GM21529 (cell line): ENCODE measurements around the gene EP300.
"Not testable (repeated sequence)": the region's sequence is repeated elsewhere in the genome, so short reads cannot be mapped to it uniquely, and the experiment has no call there.

Source experiments
- ATAC-seq: cut with Tn5 transposase; IDR thresholded peaks from one replicate; pipeline ENCODE4 v1.9.1; 2021; ENCODE audit not compliant: unreplicated experiment

Gene EP300

GRCh38 chr22:41092023-41092817 lies at the start of gene EP300:
EP300 (plus strand) TSS chr22:41092592; CDS start chr22:41093005, 413 bp downstream.
- peak; percentile 41 for ATAC-seq

- no peak for ATAC-seq
These were observed 48.7 kb upstream of the EP300 start for GRCh38 chr22:41043722-41044121.

DNA sequence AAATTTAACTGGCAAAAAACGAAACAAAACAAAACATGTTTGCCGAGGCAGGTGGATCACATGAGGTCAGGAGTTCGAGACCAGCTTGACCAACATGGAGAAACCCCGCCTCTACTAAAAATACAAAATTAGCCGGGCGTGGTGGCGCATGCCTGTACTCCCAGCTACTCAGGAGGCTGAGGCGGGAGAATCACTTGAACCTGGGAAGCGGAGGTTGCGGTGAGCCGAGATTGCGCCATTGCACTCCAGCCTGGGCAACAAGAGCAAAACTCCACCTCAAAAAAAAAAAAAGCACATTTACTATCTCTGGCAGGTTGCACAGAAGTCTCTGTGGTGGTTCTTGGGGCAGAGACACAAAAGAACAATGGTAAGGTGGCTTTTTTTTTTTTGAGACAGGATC lies 46.8 kb upstream of the EP300 start:
- not testable (repeated sequence) for ATAC-seq

- no peak for ATAC-seq
These were observed 44.6 kb upstream of the EP300 start for GRCh38 chr22:41047801-41048211.

GRCh38 chr22:41048345-41048744 lies 44.0 kb upstream of the EP300 start:
- ATAC-seq, result not testable (repeated sequence)

- no peak for ATAC-seq
These were observed 43.3 kb upstream of the EP300 start for GRCh38 chr22:41048791-41049717.

- not testable (repeated sequence) for ATAC-seq
These were observed 42.6 kb upstream of the EP300 start for GRCh38 chr22:41049795-41050194.

DNA sequence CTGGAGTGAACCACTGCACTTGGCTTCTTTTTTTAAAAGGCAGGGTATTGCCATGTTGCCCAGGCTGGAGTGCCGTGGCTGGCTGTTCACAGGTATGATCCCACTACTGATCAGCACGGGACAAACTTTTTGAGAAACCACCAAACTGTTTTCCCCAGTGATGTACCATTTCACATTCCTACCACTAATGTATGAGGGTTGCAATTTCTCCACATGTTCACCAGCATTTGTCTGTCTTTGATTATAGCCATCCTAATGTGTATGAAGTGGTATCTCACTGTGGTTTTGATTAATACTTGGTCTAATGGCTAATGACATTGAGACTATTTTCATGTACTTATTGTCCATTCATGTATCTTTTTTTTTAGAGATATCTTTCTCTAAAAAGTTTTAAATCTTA lies 41.5 kb upstream of the EP300 start:
- no peak for ATAC-seq

DNA sequence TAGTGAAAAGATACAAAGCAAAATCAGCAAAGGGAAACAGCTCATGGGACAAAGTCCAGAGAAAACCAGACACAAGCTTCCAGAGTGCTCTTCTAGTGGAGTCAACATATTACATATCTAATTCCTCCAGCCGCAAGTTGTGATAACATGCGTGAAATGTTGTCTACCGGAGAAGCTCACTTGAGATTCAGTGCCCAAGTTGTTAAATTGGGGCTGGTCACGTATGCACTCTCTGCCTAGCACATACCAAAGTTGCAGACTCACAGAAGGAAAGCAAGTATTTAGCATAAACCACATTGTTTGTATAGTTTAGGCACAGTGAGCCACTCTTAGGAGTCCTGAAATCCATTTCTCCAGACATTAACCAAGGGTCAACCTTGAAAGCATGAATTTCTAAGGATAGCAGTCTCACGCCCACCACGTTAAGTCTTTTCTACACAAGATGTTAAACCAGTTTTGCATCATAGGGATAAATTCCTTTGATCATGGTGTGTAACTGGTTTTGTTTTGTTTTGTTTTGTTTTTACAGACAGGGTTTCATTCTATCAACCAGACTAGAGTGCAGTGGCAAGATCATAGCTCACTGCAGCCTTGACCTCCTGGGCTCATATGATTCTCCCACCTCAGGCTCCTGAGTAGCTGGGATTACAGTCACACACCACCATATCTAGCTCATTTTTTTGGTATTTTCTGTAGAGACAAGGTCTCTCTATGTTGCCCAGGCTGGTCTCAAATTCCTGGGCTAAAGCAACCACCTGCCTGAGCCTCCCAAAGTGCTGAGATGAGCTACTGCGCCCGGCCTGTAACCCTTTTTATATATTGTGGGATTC lies 39.5 kb upstream of the EP300 start:
- ATAC-seq, result no peak

- ATAC-seq, result no peak
These were observed 35.3 kb upstream of the EP300 start for GRCh38 chr22:41057076-41057475.

GRCh38 chr22:41062146-41062545 lies 30.2 kb upstream of the EP300 start:
- no peak for ATAC-seq

- not testable (repeated sequence) for ATAC-seq
These were observed 28.1 kb upstream of the EP300 start for GRCh38 chr22:41064326-41064725.

- ATAC-seq, result not testable (repeated sequence)
These were observed 26.1 kb upstream of the EP300 start for GRCh38 chr22:41066341-41066740.

GRCh38 chr22:41067968-41068367 lies 24.4 kb upstream of the EP300 start:
- not testable (repeated sequence) for ATAC-seq

- ATAC-seq, result no peak
These were observed 21.6 kb upstream of the EP300 start for GRCh38 chr22:41070665-41071331.

GRCh38 chr22:41074061-41074460 lies 18.3 kb upstream of the EP300 start:
- ATAC-seq, result no peak

- no peak for ATAC-seq
These were observed 17.9 kb upstream of the EP300 start for GRCh38 chr22:41074466-41074865.

GRCh38 chr22:41074941-41075710 lies 17.3 kb upstream of the EP300 start:
- no peak for ATAC-seq

DNA sequence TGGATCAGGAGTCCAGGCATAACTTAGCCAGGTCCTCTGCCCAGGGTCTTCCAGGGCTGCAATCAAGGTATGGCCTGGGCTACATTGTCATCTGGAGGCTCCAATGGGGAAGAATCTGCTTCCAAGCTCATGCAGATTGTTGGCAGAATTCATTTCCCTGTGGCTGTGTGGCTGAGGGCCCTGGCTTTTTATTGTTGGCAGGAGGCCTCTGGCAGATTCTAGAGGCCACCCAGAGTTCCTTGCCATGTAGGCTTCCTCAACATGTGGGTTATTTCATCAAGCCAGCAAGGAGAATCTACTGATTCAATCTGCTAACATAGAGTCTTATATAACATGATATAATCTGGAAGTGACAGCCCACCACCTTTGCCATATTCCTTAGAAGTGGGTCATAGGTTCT lies 16.4 kb upstream of the EP300 start:
- no peak for ATAC-seq

- no peak for ATAC-seq
These were observed 15.5 kb upstream of the EP300 start for GRCh38 chr22:41076857-41077256.
